ENCODE results near the gene CGN. TPM values are rescaled to one million over a fixed set of nuclear protein-coding genes. Genes with fewer than 3 reads are reported as not detected.

Gene CGN
- total and polyA plus RNA-seq, 2 donors (not counting 1 experiment from before 2014, with no cell fraction given), result 0.17 TPM

GRCh38 chr1:151578941-151579340 is 67.8 kb downstream of the CGN start:
- no peaks in the 10 kb centered on the region for H3K27me3 ChIP-seq (ENCODE audit: control insufficient read depth, insufficient read depth, low read length)
- no peak overlapping the region for H3K4me2 ChIP-seq (ENCODE audit: extremely low read depth, insufficient read depth, low read length)
- H3K27ac ChIP-seq (ENCODE audit: insufficient read depth, low read length), result no peak overlapping the region
- no peaks in the 10 kb centered on the region for H3K9me3 ChIP-seq (ENCODE audit: control insufficient read depth, insufficient read depth, low read depth, low read length)
- H3K4me3 ChIP-seq (replicated peaks in 1 of 4; ENCODE audit: control extremely low read depth in 1 of 4, insufficient read depth in 1 of 4, low read depth in 3 of 4, low read length in 4 of 4), result no peak overlapping the region
- no peak overlapping the region for H2AFZ ChIP-seq (ENCODE audit: low read length)
- H4K20me1 ChIP-seq (ENCODE audit: control insufficient read depth, extremely low read depth, insufficient read depth, low read length), result no peaks in the 10 kb centered on the region
- H3K9ac ChIP-seq (ENCODE audit: insufficient read depth, low read length), result no peak overlapping the region
- no peaks in the 10 kb centered on the region for H3K79me2 ChIP-seq (ENCODE audit: control insufficient read depth, insufficient read depth, low read length)
- H3K36me3 ChIP-seq (ENCODE audit: control insufficient read depth, insufficient read depth, low read length), result peaks cover 2% of the 10 kb centered on the region
- no peak for TF ChIP-seq EZH2 (IDR thresholded peaks at IDR 0.05; ENCODE audit: low read length, missing control alignments)
- no peak for TF ChIP-seq CTCF (conservative IDR thresholded peaks at IDR 0.05 in 1 of 2, IDR thresholded peaks at IDR 0.05 in 1 of 2; ENCODE audit: low read depth in 1 of 2, low read length in 2 of 2)
- DNase-seq (ENCODE audit: low read depth in 2 of 2), result peak in 1 of 2 donors; percentile 13
- H3K4me1 ChIP-seq (ENCODE audit: control insufficient read depth, extremely low read depth, insufficient read depth, low read length), result peaks cover 6% of the 10 kb centered on the region

GRCh38 chr1:151579436-151580225 is 68.4 kb downstream of the CGN start:
- Histone ChIP-seq H3K79me2 (ENCODE audit: control insufficient read depth, insufficient read depth, low read length) (no peaks in the 10 kb centered on the region), H3K36me3 (ENCODE audit: control insufficient read depth, insufficient read depth, low read length) (peaks cover under 1% of the 10 kb centered on the region), H3K4me1 (ENCODE audit: control insufficient read depth, extremely low read depth, insufficient read depth, low read length) (peaks cover 6% of the 10 kb centered on the region), H3K27me3 (ENCODE audit: control insufficient read depth, insufficient read depth, low read length) (no peaks in the 10 kb centered on the region), H3K4me3 (replicated peaks in 1 of 4; ENCODE audit: control extremely low read depth in 1 of 4, insufficient read depth in 1 of 4, low read depth in 3 of 4, low read length in 4 of 4) (no peak overlapping the region), H3K9ac (ENCODE audit: insufficient read depth, low read length) (no peak overlapping the region), H3K27ac (ENCODE audit: insufficient read depth, low read length) (no peak overlapping the region), H3K9me3 (ENCODE audit: control insufficient read depth, insufficient read depth, low read depth, low read length) (no peaks in the 10 kb centered on the region), H2AFZ (ENCODE audit: low read length) (no peak overlapping the region), H4K20me1 (ENCODE audit: control insufficient read depth, extremely low read depth, insufficient read depth, low read length) (no peaks in the 10 kb centered on the region), H3K4me2 (ENCODE audit: extremely low read depth, insufficient read depth, low read length) (no peak overlapping the region)
- DNase-seq (ENCODE audit: low read depth in 2 of 2), result peak; percentile 43 to 83
- TF ChIP-seq EZH2 (IDR thresholded peaks at IDR 0.05; ENCODE audit: low read length, missing control alignments) (no peak), CTCF (conservative IDR thresholded peaks at IDR 0.05 in 1 of 2, IDR thresholded peaks at IDR 0.05 in 1 of 2; ENCODE audit: low read depth in 1 of 2, low read length in 2 of 2) (no peak)

- no peak overlapping the region for H3K27ac ChIP-seq (ENCODE audit: insufficient read depth, low read length)
- no peak overlapping the region for H3K9ac ChIP-seq (ENCODE audit: insufficient read depth, low read length)
- no peak for DNase-seq (ENCODE audit: low read depth in 2 of 2)
- no peaks in the 10 kb centered on the region for H4K20me1 ChIP-seq (ENCODE audit: control insufficient read depth, extremely low read depth, insufficient read depth, low read length)
- no peaks in the 10 kb centered on the region for H3K9me3 ChIP-seq (ENCODE audit: control insufficient read depth, insufficient read depth, low read depth, low read length)
- no peaks in the 10 kb centered on the region for H3K4me1 ChIP-seq (ENCODE audit: control insufficient read depth, extremely low read depth, insufficient read depth, low read length)
- no peaks in the 10 kb centered on the region for H3K36me3 ChIP-seq (ENCODE audit: control insufficient read depth, insufficient read depth, low read length)
- no peaks in the 10 kb centered on the region for H3K27me3 ChIP-seq (ENCODE audit: control insufficient read depth, insufficient read depth, low read length)
- no peak overlapping the region for H3K4me2 ChIP-seq (ENCODE audit: extremely low read depth, insufficient read depth, low read length)
- no peak for TF ChIP-seq EZH2 (IDR thresholded peaks at IDR 0.05; ENCODE audit: low read length, missing control alignments)
- no peak for TF ChIP-seq CTCF (conservative IDR thresholded peaks at IDR 0.05 in 1 of 2, IDR thresholded peaks at IDR 0.05 in 1 of 2; ENCODE audit: low read depth in 1 of 2, low read length in 2 of 2)
- H3K4me3 ChIP-seq (replicated peaks in 1 of 4; ENCODE audit: control extremely low read depth in 1 of 4, insufficient read depth in 1 of 4, low read depth in 3 of 4, low read length in 4 of 4), result no peak overlapping the region
- no peaks in the 10 kb centered on the region for H3K79me2 ChIP-seq (ENCODE audit: control insufficient read depth, insufficient read depth, low read length)
- no peak overlapping the region for H2AFZ ChIP-seq (ENCODE audit: low read length)
These were observed 70.3 kb downstream of the CGN start for GRCh38 chr1:151581451-151581850.

All from fibroblast of lung (primary cell).